ENCODE results near the gene DTNB.
"Not testable (repeated sequence)": the region's sequence is repeated elsewhere in the genome, so short reads cannot be mapped to it uniquely, and the experiment has no call there.

DTNB gene

DNA sequence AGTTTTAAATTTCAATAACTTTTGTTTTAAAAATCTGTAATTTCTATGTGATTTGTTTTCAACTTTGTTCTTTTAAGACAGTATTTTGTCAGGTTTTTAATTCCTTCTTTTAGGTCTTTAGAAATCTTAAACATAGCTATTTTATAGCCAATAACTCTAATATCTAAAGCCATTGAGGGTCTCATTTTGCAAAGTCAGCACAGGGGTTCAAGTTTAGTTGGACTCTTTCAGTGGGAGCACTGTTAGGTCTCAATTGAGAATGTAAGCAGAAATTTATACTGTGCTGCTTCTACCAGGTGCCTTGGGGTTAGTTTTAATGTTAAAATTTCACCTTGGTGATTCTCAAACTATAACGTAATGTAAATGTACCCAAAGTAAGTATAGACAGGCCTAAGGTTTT, 226.4 kb downstream of the DTNB start:
- DNase-seq: no peak

DNA sequence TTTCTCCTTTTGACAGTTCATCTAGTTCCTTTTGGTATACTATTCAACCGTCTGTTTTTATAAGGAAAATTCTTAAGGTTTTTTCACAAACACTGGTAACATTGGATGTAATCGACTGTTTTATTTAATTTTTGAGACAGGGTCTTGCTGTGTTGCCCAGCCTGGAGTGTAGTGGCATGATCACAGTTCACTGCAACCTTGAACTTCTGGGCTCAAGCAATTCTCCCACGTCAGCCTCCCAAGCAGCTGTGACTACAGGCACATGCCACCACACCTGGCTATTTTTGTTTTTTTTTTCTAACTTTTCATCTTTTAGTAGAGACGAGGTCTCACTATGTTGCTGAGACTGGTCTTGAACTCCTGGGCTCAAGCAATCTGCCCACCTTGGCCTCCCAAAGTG, 227.3 kb downstream of the DTNB start:
- no peak for DNase-seq

DNA sequence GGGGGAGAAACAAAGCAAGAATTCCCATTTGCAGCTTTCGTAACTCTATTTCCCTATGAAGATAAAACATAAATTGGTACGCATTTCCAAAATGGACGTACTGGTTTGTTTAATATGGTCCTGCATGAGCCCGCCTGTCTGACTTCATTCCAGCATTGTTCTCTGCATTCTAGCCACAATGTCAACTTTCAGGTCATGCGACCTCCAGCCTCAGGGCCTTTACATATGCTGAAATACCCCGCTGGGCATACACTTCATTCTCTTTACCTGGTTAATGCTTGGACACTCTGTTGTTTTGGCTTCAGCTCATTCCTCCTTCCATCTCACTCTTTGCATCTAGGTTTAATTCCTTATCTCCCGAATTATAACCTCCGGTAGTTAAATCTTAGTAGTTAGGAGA, 227.9 kb downstream of the DTNB start:
- DNase-seq: no peak

DNA sequence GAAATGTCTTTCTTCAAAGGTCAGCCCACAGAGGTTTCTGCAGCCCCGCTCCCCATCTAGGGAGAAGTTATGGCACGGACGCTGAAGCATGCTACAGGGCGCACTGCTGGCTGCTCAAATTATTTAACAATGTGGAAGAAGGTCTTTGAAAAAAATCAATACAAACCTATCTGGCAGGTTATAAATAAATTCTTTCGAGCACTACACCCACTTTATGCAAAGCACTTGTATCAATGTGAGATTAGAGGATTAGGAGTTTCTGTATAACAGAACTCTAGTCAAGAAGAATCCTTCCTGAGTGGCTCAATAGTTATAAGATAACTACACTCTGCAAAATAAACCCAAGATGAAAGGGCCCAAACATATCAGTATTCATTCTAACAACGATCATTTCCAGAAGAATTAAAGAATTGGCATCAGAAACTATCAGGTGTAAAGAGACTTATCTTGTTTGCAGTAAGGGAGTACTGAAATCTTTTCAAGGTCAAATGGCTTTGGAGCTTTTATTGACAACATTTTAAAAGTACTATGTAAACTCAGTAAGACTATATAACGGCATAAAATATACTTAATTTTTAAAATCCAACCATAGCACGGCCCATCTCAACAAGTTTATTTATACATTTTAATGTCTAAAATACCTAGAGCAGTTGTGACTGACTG, 228.6 kb downstream of the DTNB start:
- no peak for DNase-seq

DNA sequence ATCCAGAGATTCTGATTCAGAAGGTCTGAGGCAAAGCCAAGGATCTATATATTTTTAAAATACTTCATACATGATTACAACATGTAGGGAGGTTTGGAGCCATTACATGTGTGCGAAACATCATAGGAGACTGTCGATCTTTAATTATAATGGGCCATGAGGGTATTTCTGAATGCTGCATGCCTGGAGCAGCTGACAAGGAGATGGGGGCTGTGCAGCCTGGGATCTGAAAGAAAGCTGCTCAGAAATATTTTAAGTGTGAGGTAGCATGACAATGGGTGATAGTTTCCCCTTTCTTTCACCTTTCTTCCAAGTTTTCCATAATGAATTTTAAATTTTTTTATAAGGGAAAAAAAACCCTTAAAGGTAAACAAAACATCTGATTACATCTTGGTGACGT, 229.6 kb downstream of the DTNB start:
- no peak for DNase-seq

DNA sequence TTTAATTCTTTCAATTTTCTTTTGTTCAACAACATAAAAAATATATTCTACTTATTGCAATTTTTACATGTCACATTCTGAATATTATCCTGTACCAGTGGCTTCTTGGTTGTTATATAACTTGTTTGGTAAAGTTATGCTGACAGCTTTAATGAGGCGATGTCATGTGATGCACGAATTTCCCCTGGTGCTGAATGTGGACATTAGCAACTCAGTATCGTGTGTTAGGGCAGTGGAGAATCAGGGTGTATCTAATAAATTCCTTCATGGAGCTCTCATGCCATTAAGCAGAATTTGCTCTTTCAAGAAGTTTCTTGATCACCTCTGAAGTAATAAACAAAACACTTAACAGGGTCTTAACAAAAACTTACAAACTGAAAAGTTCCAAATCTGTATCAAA, 232.0 kb downstream of the DTNB start:
- DNase-seq: no peak

DNA sequence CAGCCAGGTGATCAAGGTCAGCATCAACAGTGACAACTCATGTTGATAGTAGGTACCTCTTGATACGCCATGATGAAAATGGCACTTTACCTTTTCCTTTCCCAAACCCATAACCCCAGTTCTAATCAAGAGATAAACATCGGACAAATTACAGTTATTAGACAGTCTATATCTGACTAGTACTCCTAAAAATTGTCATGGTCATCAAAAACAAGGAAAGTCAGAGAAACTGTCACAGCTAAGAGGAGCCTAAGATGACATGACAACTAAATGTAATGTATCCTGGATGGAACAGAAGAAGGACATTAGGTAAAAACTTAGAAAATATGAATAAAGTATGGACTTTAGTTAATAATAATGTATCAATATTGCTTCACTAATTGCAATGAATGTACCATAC, 234.6 kb downstream of the DTNB start:
- no peak for DNase-seq

DNA sequence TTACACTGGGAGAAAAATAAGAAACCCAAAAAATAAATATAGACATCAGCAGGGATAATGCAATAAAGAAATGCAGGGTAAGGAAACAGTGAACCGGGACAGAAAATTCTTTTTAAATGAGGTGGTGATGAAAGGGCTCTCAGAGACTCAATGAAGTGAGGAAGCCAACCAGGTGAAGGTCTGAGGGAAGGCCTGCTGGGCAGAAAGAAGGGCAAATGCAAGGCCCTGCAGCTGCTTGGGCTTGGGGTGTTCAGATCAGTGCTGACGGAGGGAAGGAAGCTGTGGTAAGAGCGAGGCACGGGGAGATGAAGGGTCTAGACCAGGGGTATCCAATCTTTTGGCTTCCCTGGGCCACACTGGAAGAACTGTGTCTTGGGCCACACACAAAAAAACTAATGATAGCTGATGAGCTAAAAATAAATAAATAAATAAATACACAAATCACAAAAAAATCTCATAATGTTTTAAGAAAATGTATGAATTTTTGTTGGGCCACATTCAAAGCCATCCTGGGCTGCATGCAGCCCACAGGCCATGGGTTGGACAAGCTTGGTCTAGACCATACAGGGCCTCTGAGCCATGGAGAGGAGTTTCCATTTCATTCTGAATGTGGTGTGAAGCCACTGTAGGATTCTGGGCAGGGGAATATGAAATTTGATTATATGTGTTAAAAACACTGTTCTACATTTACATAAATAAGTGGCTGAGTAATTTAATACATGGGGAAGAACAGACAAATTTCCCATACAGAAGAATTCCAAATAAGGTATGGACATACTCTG, 235.3 kb downstream of the DTNB start:
- no peak for DNase-seq

DNA sequence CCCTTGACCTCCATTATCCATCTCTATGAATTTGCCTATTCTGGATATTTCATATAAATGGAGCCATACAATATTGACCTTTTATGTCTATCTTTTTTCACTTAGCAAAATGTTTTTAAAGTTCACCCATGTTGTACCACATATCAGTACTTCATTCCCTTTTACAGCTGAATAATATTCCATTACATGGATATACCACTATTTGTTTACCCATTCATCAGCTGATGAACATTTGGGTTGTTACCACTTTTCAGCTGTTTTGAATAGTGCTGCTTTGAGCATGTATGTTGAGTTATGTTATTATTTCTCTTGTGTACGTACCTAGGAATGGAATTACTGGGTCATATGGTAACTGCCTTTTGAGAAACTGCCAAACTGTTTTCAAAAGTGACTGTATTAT, 238.0 kb downstream of the DTNB start:
- no peak for DNase-seq

DNA sequence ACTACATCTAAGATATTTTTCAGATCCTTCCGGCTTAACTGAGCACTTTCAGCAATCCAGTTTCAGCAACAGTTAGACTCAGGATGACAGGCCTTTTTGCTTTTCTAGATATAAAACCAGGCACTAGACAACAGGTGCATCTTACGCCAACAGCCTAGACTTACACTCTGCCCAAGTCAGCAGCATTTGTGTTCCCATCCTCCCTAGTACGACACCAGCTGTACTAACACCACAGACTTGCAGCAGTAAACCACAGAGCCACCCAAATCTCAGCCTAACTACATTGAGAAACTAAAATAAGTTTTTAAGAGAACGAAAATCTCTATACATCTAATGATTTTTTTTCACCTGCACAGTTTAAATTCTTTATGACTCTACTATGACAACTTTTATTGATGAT, 241.8 kb downstream of the DTNB start:
- no peak for DNase-seq

DNA sequence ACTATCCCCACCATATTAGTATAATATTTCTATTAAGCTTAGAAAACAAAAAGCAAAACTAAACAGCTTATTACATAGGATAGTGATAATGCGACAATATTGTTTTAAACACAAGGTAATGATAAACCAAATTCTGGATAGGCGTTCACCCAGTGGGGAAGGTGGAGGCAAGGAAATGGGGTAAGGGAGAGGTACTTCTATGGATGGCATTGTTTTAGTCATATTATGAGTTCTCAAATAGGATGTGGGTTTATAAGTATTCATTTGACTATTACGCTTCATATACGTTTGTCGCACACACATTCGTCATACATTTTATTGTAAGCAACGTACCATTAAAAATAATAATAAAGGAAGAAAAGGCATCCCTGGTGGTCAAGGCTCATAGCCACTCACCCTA, 242.8 kb downstream of the DTNB start:
- no peak for DNase-seq

DNA sequence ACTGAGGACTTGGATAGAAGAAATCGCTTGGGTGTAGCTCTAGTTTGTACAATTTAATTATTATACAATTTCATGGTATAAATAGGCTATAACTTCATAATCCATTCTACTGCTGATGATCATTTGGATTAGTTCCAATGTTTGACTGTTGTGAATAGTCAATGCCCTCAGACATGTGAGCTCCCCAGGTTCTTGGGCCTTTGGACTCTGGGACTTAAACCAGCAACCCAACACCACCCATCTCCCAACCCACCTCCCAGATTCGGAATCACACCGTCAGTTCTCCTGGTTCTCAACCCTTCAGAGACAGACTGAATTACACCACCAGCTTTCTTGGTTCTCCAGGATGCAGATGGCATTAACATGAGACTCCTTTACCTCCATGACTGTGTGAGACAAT, 247.1 kb downstream of the DTNB start:
- no peak for DNase-seq

DNA sequence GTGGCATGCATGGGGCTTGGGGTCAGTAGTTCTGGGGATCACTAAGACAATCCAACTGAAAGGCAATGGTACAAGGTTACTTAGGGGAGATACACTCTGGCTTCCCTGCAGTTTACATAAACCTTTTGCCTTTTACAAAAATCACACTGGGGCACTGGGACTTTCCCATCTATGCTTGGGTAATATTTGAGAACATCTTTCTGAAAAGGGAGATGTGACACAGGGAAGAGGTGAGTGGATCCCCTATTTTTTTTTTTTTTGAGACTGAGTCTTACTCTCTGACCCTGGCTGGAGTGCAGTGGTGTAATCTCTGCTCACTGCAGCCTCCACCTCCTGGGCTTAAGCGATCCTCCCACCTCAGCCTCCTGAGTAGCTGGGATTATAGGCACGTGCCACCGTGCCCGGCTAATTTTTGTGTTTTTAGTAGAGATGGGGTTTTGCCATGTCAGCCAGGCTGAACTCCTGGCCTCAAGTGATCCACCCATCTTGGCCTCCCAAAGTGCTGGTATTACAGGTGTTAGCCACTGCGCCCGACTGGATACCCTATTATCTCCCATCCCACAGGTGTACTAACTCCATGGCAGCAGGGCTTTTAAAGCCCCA, 248.8 kb downstream of the DTNB start:
- no peak for DNase-seq

DNA sequence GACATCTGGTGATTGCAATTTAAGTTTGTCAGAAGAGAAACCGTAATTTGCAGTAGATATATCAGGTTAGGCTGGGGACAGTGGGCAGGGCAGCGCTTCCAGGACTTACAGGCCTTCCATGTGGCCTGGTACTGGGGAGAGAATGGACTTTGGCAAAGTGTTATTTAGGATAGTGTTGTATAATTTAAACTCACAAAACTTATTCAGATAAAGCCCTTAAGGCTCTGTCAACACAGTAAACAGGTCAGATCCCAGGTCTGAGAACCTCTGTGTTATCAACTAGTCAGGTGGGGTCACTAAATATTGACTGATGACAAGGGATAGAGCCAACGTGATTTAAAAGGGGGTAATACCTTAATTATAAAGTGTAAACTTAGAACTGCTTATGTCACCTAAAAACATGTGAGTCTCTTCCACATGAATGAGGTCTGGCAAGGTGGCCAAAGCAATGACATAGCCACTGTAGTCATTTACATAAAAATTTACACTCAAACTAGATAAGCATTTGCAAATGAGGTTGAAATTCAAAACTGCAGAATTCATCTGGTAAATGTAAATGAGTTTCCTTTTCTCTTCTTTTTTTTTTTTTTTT, 251.5 kb downstream of the DTNB start:
- no peak for DNase-seq

DNA sequence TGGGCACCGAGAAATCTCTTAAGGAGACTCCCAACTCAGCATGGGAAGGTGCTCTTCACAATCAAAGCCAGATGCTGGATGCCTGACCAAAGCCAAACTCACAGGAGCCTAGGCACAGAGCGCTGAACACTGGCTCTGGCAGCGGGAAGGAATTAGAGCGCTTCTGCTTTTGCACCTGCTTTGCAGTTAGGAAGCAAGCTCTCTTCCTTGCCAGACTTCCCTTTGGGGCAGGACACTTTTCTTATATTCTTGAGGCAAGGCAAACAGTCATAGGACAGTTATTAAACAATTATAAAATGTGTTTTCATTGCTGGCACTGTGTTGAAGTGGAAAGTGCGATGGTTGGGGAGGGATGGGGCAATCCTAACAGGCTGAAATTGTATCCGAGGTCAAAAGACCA, 252.1 kb downstream of the DTNB start:
- no peak for DNase-seq

DNA sequence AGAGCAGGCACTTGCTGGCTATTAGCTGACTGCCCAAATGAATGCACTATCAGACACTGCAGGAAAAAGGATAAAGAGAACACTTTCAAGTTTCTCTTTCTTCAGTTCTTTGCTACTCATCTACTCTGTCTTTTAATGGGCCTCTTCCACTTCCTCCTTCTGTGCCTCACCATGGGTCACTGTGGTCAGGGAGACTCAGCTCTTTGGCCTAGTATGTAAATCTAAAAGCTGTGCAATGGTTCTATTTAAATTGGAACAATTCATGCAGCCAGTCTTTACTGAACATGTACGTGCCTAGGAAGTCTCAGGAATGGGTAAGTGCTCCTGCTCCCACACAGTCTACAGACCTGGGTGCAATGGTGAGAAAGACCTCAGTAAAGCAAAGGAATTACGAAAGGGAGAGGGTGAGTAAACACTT, 252.5 kb downstream of the DTNB start:
- no peak for DNase-seq

DNA sequence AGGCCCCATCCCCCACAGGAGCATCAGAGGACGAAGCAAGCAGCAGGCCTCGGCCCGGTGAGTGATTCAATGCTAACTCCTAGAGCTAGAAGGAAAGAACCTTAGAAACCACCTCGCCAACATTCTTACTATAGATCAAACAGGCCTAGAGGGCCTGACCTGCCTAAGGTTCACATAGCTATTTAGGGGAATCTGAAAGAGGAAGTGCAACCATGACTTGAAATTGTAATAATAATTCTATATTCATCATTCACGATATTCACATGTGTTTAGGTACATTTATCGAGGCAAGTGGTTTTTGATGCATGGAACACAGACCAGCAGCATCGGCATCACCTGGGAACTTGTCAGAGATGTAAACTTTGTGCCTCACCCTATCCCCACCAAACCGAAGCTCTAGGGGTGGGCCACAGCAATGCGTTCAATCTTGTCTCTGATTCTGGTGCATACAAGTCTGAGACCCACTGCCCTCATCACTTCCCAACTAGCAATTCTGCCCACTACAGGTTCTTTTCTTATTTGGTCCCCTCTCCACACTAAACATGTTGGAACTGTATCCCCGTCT, 253.6 kb downstream of the DTNB start:
- no peak for DNase-seq

DNA sequence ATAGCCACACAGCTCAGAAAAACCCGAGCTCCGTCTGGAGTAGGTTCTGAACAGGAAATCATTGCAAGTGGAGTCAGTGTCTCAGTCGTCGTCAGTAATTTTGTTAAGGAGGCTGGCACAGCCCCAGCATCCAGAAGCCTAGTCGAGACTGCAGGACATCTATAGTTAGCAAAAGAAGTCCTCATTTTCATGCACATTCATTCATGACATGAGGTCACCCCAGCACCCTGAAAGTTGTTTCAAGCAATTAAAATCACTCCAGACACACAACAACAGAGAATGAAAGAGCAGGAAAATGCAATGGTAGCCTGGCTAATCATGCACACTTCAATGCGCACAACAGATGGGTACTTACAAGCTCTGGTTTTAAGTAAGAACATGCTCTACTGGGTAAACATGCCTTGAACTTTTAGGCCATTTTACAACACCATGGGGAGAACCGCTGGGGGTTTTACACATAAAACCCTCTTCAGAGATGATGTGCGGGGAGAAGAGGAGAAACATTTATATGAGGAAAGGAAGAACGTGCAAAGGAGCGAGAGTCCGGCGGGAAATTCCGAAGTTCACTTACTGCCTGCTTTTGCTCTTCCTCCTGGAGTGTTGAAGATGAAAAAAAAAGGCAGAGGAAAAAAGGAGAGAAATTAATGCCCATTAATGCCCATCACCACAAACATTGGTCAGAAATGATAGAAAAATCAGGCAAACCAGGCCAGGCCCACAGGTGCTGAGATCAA, 254.3 kb downstream of the DTNB start:
- peak; percentile 36 for DNase-seq

DNA sequence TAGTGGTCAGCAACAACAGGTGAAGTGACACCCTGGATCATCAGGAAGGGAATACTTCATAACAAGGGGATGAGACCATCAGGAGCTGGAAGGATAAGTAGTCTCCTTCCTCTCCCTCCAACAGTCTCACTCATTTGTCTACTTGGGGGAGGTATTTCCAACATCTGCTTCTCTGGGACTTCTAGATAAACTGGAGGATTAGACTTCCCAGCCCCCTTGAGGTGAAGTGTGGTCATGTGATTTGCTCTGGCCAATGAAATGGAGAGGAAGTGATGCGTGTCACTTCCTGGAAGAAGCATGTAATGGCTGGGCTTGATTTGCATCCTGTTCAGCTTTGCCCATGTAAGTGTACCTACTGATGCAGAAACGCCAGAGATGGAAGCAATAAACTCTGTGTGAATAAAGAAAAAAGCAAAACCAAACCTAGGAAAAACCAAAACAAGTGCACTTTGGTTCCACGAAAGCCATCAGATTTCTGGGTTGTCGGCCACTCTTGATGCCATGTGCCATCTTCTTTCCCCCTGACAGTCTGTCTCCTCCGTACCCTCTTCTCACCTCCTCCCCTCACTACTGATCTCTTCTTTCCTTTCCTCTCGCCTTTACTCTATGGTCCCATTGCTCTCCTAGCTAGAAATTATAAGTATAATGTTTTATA, 255.5 kb downstream of the DTNB start:
- DNase-seq: no peak

DNA sequence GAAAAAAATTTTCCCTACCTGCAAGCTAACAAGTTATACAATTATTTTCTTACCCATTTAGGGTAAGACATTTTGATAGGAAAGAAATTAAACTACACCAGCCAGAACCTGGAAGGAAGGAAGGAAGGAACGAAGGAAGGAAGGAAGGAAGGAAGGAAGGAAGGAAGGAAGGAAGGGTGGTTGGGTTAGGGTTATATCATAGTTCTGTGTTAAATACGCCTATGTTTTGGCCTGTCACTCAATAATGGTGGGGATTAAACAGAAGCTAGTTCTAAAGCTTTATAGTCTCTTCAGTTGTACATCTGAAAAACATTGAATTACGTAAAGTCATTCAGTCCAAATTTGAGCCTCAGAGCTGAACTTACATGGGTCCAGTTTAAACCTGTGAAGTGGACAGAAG, 256.7 kb downstream of the DTNB start:
- no peak for DNase-seq

DNA sequence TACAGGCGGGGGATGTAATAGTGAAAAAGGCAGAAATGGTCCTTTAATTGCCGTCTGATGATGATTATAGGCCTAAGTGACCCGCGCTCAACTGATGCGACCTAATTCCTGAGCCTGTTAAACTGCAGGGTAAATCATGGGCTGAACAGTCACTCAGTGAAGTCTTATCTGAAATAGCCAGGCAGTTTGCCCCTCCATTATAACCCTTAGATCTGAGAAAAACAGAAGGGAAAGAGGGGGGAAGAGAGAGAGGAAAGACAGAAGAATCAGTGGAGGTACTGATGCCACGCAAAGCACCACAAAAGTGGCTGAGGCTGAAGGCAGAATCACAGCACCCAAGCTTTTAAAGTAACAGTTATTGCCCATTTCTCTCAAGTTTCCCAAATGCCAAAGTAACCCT, 258.6 kb downstream of the DTNB start:
- no peak for DNase-seq

DNA sequence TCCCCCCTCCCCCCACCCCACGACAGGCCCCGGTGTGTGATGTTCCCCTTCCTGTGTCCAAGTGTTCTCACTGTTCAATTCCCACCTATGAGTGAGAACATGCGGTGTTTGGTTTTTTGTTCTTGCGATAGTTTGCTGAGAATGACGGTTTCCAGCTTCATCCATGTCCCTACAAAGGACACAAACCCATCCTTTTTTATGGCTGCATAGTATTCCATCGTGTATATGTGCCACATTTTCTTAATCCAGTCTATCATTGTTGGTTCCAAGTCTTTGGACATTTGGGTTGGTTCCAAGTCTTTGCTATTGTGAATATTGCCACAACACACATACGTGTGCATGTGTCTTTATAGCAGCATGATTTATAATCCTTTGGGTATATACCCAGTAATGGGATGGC, 260.0 kb downstream of the DTNB start:
- not testable (repeated sequence) for DNase-seq
